K562 (cell line): ENCODE data around the gene VGF. TPM values are rescaled to one million over a fixed set of nuclear protein-coding genes. Genes with fewer than 3 reads are reported as not detected.

Source experiments
- ARID1B ChIP-seq: fragments of 450-650 bp; IDR thresholded peaks from 2 replicates; pipeline ENCODE4 v1.6.1; 2016; ENCODE audit warnings: antibody characterized with exemption, mild to moderate bottlenecking, inconsistent platforms
- BCL6 ChIP-seq: fragments of 250-450 bp; sonication (Bioruptor Pico); IDR thresholded peaks from 2 replicates; pipeline ENCODE4 v1.4.0; 2020
- BRCA1 ChIP-seq, 2 experiments: fragments of 450-650 bp in 1 of 2; sonication (generic) in 1 of 2; formaldehyde crosslinking in 1 of 2; IDR thresholded peaks; 2 replicates each; pipeline versions ENCODE4 v1.5.0 to v1.6.1; 2017 to 2020; ENCODE audit warnings: mild to moderate bottlenecking in 1 of 2, missing genetic modification reagents in 1 of 2
- EGR1 ChIP-seq: fragments of 450-650 bp; conservative IDR thresholded peaks from 2 replicates; pipeline ENCODE4 v1.6.1; 2017; ENCODE audit warnings: mild to moderate bottlenecking
- HNRNPL ChIP-seq: fragments of 200-400 bp; formaldehyde crosslinking; IDR thresholded peaks from 2 replicates; pipeline ENCODE4 v1.6.1; 2017; ENCODE audit warnings: low read depth, mild to moderate bottlenecking, low read length
- HOXB6 ChIP-seq: fragments of 250-450 bp; sonication (Bioruptor Pico); IDR thresholded peaks from 2 replicates; pipeline ENCODE4 v1.5.1; 2022; ENCODE audit warnings: mild to moderate bottlenecking, borderline replicate concordance
- ILK ChIP-seq: fragments of 450-650 bp; IDR thresholded peaks from 2 replicates; pipeline ENCODE4 v1.6.1; 2016; ENCODE audit warnings: missing genetic modification characterization, low read depth, mild to moderate bottlenecking, missing compliant biosample characterization, moderate library complexity, borderline replicate concordance
- KLF10 ChIP-seq: fragments of 250-450 bp; sonication (Bioruptor Pico); IDR thresholded peaks from 2 replicates; pipeline ENCODE4 v1.6.1; 2021; ENCODE audit warnings: matching md5 sums
- MYBL2 ChIP-seq, 2 experiments: fragments of 450-650 bp in 1 of 2; sonication (generic) in 1 of 2; formaldehyde crosslinking in 1 of 2; IDR thresholded peaks; 2 replicates each; pipeline versions ENCODE4 v1.6.1 to v1.8.1; 2017 to 2022; ENCODE audit warnings: borderline replicate concordance in 1 of 2, inconsistent platforms in 1 of 2, low read depth in 1 of 2, mild to moderate bottlenecking in 1 of 2, missing genetic modification reagents in 1 of 2, moderate library complexity in 1 of 2
- PHTF2 ChIP-seq: fragments of 250-450 bp; sonication (Bioruptor Pico); IDR thresholded peaks from 2 replicates; pipeline ENCODE4 v1.5.0; 2021; ENCODE audit warnings: mild to moderate bottlenecking
- RFX1 ChIP-seq: fragments of 450-650 bp; IDR thresholded peaks from 2 replicates; pipeline ENCODE4 v1.6.1; 2016; ENCODE audit warnings: mild to moderate bottlenecking, moderate library complexity
- SMAD1 ChIP-seq: fragments of 150-350 bp; IDR thresholded peaks from 2 replicates; pipeline ENCODE4 v1.6.1; 2014; ENCODE audit warnings: low read length, low read depth; ENCODE audit not compliant: partially characterized antibody
- SP1 ChIP-seq: sonication (generic); formaldehyde crosslinking; IDR thresholded peaks from 2 replicates; pipeline ENCODE4 v1.8.1; 2022; ENCODE audit warnings: mild to moderate bottlenecking, missing genetic modification reagents
- TSC22D4 ChIP-seq: fragments of 450-650 bp; IDR thresholded peaks from 2 replicates; pipeline ENCODE4 v1.6.1; 2016; ENCODE audit warnings: missing genetic modification characterization, missing biosample characterization, control low read depth
- ZKSCAN1 ChIP-seq: fragments of 150-350 bp; IDR thresholded peaks from 2 replicates; pipeline ENCODE4 v1.6.1; 2016; ENCODE audit warnings: low read depth, low read length
- ZKSCAN8 ChIP-seq: fragments of 200-800 bp; sonication (Bioruptor generic); IDR thresholded peaks from 2 replicates; pipeline ENCODE4 v1.6.1; 2016; ENCODE audit warnings: missing genetic modification characterization, missing compliant biosample characterization
- ZNF644 ChIP-seq: fragments of 200-800 bp; sonication (Bioruptor generic); IDR thresholded peaks from 2 replicates; pipeline ENCODE4 v1.6.1; 2016; ENCODE audit warnings: low read depth, missing genetic modification characterization, missing compliant biosample characterization
- polyA plus RNA-seq, 8 experiments: library from polyadenylated mRNA; depleted of rRNA in 4 of 8; stranded (reverse) in 5 of 8; unstranded in 3 of 8; fragments of >200 nt; fragmentation: Nextera tagmentation in 2 of 8; fragmentation: Illumina TruSeq in 1 of 8; extraction: Ambion mirVana in 2 of 8; extraction: Trizol in 1 of 8; gene quantifications; 2 replicates each; pipeline versions ENCODE4 v1.2.1 to v1.2.3, GENCODE V29; 2011 to 2014; ENCODE audit warnings: inconsistent platforms in 1 of 8, missing spikeins in 1 of 8
- total RNA-seq, 7 experiments: library from RNA; depleted of rRNA in 6 of 7; stranded (reverse); fragments of >200 nt in 6 of 7; fragmentation: Illumina TruSeq in 2 of 7; extraction: Trizol in 2 of 7; gene quantifications; 2 replicates each; pipeline versions ENCODE4 v1.2.1 to v1.2.3, GENCODE V29; 2011 to 2021; ENCODE audit warnings: low replicate concordance in 1 of 7
- TF ChIP-seq, protein P1 (sequence below): IDR thresholded peaks from 2 replicates; pipeline ENCODE4 v1.6.1; 2014; ENCODE audit warnings: antibody characterized with exemption
- TF ChIP-seq, protein P2 (sequence below): fragments of 450-650 bp; formaldehyde crosslinking; IDR thresholded peaks from 2 replicates; pipeline ENCODE4 v1.4.0; 2020; ENCODE audit warnings: mild to moderate bottlenecking, mixed read lengths
- TF ChIP-seq, protein P3 (sequence below): fragments of 250-450 bp; sonication (Bioruptor Pico); IDR thresholded peaks from 2 replicates; pipeline ENCODE4 v1.4.0; 2020; ENCODE audit warnings: mild to moderate bottlenecking, moderate library complexity, borderline replicate concordance
- TF ChIP-seq, protein P4 (sequence below), 3 experiments: IDR thresholded peaks in 2 of 3; conservative IDR thresholded peaks in 1 of 3; 2 replicates each; pipeline ENCODE4 v1.5.1; 2011 to 2012; ENCODE audit warnings: low read length in 3 of 3, mild to moderate bottlenecking in 3 of 3, control low read depth in 2 of 3, improper control_type of control experiment in 1 of 3, inconsistent platforms in 1 of 3, low read depth in 1 of 3, mixed read lengths in 1 of 3, moderate library complexity in 1 of 3; ENCODE audit not compliant: insufficient read depth in 2 of 3

The VGF gene
- total and polyA plus RNA-seq, 9 of the 15 experiments (the other 6 are each of a cell fraction or from before 2014, with no cell fraction given): 0.03 to 5.7 (median 0.34) TPM

DNA sequence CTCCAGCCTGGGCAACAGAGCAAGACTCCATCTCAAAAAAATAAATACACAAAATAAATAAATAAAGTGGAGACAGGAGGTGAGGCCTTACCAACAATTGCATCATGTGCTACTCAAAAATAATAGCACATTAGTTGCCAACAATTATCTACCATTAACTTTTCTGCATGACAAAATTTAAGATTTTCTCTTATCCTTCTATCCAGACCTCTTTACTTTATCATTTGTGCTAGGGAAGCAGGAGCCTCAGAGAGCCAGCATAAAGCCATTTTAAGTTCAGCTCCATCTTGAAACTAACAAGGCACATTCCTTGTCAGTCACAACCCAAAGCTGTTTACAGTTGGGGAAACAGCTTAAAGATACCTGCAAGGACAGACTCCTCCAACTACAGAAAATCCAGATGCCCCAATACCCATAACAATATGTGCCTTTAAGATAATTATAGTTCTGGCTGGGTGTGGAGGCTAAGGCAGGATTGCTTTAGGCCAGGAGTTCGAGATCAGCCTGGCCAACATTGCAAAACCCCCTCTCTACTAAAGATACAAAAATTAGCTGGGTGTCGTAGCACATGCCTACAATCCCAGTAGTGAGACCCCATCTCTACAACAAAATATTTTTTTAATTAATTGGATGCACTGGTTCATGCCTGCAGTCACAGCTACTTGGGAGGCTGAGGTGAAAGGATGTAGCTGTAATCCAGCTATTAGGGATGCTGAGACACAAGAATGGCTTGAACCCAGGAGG, 13.3 kb downstream of the VGF start (continued):
- TF ChIP-seq, protein P1, sequence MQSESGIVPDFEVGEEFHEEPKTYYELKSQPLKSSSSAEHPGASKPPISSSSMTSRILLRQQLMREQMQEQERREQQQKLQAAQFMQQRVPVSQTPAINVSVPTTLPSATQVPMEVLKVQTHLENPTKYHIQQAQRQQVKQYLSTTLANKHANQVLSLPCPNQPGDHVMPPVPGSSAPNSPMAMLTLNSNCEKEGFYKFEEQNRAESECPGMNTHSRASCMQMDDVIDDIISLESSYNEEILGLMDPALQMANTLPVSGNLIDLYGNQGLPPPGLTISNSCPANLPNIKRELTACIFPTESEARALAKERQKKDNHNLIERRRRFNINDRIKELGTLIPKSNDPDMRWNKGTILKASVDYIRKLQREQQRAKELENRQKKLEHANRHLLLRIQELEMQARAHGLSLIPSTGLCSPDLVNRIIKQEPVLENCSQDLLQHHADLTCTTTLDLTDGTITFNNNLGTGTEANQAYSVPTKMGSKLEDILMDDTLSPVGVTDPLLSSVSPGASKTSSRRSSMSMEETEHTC: no peak
- TF ChIP-seq, protein P2, sequence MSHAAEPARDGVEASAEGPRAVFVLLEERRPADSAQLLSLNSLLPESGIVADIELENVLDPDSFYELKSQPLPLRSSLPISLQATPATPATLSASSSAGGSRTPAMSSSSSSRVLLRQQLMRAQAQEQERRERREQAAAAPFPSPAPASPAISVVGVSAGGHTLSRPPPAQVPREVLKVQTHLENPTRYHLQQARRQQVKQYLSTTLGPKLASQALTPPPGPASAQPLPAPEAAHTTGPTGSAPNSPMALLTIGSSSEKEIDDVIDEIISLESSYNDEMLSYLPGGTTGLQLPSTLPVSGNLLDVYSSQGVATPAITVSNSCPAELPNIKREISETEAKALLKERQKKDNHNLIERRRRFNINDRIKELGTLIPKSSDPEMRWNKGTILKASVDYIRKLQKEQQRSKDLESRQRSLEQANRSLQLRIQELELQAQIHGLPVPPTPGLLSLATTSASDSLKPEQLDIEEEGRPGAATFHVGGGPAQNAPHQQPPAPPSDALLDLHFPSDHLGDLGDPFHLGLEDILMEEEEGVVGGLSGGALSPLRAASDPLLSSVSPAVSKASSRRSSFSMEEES (CRISPR knock-in tag): no peak
- TF ChIP-seq EGR1 (no peak), BRCA1 (IDR thresholded peaks at IDR 0.05) (no peak), BRCA1 (CRISPR knock-in tag; IDR thresholded peaks at IDR 0.05) (no peak), PHTF2 (CRISPR knock-in tag) (no peak), ILK (tag) (no peak), HNRNPL (no peak), ARID1B (no peak), ZKSCAN8 (CRISPR knock-in tag) (peak; percentile 21; the same call in 1 of the 2 replicates), ZKSCAN1 (no peak), BCL6 (CRISPR knock-in tag) (no peak), ZNF644 (tag) (0 out of 2 replicates have a peak, but pooled peaks have one; percentile 40), KLF10 (no peak), TSC22D4 (tag) (no peak), HOXB6 (CRISPR knock-in tag) (no peak), SP1 (no peak), RFX1 (no peak), MYBL2 (IDR thresholded peaks at IDR 0.05; ENCODE audit: low read depth) (no peak), MYBL2 (CRISPR knock-in tag; IDR thresholded peaks at IDR 0.05; ENCODE audit: borderline replicate concordance) (no peak), SMAD1 (no peak)
- TF ChIP-seq, protein P3, sequence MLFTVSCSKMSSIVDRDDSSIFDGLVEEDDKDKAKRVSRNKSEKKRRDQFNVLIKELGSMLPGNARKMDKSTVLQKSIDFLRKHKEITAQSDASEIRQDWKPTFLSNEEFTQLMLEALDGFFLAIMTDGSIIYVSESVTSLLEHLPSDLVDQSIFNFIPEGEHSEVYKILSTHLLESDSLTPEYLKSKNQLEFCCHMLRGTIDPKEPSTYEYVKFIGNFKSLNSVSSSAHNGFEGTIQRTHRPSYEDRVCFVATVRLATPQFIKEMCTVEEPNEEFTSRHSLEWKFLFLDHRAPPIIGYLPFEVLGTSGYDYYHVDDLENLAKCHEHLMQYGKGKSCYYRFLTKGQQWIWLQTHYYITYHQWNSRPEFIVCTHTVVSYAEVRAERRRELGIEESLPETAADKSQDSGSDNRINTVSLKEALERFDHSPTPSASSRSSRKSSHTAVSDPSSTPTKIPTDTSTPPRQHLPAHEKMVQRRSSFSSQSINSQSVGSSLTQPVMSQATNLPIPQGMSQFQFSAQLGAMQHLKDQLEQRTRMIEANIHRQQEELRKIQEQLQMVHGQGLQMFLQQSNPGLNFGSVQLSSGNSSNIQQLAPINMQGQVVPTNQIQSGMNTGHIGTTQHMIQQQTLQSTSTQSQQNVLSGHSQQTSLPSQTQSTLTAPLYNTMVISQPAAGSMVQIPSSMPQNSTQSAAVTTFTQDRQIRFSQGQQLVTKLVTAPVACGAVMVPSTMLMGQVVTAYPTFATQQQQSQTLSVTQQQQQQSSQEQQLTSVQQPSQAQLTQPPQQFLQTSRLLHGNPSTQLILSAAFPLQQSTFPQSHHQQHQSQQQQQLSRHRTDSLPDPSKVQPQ: no peak
- TF ChIP-seq, protein P4, sequence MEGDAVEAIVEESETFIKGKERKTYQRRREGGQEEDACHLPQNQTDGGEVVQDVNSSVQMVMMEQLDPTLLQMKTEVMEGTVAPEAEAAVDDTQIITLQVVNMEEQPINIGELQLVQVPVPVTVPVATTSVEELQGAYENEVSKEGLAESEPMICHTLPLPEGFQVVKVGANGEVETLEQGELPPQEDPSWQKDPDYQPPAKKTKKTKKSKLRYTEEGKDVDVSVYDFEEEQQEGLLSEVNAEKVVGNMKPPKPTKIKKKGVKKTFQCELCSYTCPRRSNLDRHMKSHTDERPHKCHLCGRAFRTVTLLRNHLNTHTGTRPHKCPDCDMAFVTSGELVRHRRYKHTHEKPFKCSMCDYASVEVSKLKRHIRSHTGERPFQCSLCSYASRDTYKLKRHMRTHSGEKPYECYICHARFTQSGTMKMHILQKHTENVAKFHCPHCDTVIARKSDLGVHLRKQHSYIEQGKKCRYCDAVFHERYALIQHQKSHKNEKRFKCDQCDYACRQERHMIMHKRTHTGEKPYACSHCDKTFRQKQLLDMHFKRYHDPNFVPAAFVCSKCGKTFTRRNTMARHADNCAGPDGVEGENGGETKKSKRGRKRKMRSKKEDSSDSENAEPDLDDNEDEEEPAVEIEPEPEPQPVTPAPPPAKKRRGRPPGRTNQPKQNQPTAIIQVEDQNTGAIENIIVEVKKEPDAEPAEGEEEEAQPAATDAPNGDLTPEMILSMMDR (IDR thresholded peaks at IDR 0.05 in 2 of 3, conservative IDR thresholded peaks at IDR 0.05 in 1 of 3; ENCODE audit: insufficient read depth in 2 of 3, low read depth in 1 of 3, low read length in 3 of 3): no peak
